Measurements from ENCODE around the gene AKNAD1. TPM values are rescaled to one million over a fixed set of nuclear protein-coding genes. Genes with fewer than 3 reads are reported as not detected.

Gene AKNAD1
- total and polyA plus RNA-seq, 2 experiments from 2014 or later: not detected

DNA sequence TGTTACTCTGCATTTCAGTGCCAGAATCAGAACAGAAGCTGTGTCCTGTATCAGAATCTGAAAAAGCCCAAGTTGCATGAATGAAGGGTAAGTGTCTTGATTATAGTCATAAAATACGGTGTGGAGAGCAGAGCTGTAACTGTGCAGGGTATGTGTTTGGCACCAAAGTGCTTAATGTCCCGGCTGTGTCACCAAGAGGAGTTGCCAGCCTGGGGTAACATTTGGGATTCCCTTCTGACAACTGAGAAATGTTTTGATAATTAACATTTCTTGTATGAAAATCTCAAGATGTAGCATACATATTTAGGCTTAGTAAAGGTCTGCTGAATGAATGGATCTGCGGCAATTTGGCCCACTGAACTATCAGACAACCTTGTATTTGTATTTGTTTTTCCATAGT is 33.3 kb downstream of the AKNAD1 start:
- Histone ChIP-seq H3K4me3 (no peak overlapping the region), H3K27ac (no peak overlapping the region), H3K27me3 (no peaks in the 10 kb centered on the region), H3K36me3 (no peaks in the 10 kb centered on the region), H3K9me3 (ENCODE audit: low read depth) (peaks cover 2% of the 10 kb centered on the region), H3K4me1 (ENCODE audit: low read depth) (peaks cover 4% of the 10 kb centered on the region)
- TF ChIP-seq, protein P1, sequence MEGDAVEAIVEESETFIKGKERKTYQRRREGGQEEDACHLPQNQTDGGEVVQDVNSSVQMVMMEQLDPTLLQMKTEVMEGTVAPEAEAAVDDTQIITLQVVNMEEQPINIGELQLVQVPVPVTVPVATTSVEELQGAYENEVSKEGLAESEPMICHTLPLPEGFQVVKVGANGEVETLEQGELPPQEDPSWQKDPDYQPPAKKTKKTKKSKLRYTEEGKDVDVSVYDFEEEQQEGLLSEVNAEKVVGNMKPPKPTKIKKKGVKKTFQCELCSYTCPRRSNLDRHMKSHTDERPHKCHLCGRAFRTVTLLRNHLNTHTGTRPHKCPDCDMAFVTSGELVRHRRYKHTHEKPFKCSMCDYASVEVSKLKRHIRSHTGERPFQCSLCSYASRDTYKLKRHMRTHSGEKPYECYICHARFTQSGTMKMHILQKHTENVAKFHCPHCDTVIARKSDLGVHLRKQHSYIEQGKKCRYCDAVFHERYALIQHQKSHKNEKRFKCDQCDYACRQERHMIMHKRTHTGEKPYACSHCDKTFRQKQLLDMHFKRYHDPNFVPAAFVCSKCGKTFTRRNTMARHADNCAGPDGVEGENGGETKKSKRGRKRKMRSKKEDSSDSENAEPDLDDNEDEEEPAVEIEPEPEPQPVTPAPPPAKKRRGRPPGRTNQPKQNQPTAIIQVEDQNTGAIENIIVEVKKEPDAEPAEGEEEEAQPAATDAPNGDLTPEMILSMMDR (IDR thresholded peaks at IDR 0.05; ENCODE audit: low read depth, low read length): no peak
- no peak for DNase-seq (ENCODE audit: low read depth in 1 of 2, low spot score in 1 of 2)

DNA sequence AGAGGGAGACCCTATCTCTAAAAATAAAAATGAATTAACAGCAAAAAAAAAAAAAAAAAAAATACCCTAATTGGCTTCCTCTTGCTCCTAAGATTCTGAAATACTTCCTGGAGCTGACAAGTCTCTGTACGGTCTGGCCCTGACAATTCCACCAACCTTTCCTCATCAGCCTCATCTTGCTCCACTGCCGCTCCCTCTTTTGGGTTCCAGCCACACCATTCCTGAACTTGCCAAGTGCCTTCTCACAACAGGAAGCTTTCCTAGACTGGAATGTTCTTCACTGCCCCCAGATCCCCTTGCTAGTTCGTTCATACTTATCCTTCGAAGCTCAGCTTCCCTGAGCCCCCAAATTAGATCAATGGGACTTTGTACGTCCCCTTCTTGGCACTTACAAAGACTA is 37.0 kb downstream of the AKNAD1 start:
- TF ChIP-seq, protein P1 (IDR thresholded peaks at IDR 0.05; ENCODE audit: low read depth, low read length): no peak
- Histone ChIP-seq H3K4me3 (no peak overlapping the region), H3K27me3 (no peaks in the 10 kb centered on the region), H3K9me3 (ENCODE audit: low read depth) (no peaks in the 10 kb centered on the region), H3K27ac (no peak overlapping the region), H3K36me3 (no peaks in the 10 kb centered on the region), H3K4me1 (ENCODE audit: low read depth) (peaks cover 5% of the 10 kb centered on the region)
- DNase-seq (ENCODE audit: low read depth in 1 of 2, low spot score in 1 of 2): peak in 1 of 2 donors; percentile 37

DNA sequence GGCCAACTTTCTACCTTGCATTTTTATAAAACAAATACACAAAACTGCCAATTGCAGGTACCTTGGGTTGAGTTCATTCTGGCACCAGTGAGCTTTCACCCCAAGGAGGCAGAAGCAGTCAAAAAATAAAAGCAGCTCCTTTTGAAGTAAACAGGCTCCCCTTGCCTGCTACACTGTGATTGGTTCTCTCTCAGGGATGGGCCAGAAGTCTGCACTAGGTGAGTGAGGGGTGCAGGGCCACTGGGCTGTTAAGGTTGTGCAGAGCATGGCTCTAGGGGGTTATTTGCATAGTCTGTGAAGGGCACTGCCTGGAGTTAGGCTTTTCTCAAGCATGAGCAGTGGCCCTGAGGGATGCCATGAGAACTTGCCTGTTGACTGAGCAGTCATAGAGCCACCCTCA is 39.1 kb downstream of the AKNAD1 start:
- TF ChIP-seq, protein P1 (IDR thresholded peaks at IDR 0.05; ENCODE audit: low read depth, low read length): no peak
- no peak overlapping the region for H3K4me3 ChIP-seq
- peaks cover 5% of the 10 kb centered on the region for H3K4me1 ChIP-seq (ENCODE audit: low read depth)
- H3K27ac ChIP-seq: no peak overlapping the region
- H3K36me3 ChIP-seq: no peaks in the 10 kb centered on the region
- H3K27me3 ChIP-seq: no peaks in the 10 kb centered on the region
- H3K9me3 ChIP-seq (ENCODE audit: low read depth): no peaks in the 10 kb centered on the region
- DNase-seq (ENCODE audit: low read depth in 1 of 2, low spot score in 1 of 2): no peak

DNA sequence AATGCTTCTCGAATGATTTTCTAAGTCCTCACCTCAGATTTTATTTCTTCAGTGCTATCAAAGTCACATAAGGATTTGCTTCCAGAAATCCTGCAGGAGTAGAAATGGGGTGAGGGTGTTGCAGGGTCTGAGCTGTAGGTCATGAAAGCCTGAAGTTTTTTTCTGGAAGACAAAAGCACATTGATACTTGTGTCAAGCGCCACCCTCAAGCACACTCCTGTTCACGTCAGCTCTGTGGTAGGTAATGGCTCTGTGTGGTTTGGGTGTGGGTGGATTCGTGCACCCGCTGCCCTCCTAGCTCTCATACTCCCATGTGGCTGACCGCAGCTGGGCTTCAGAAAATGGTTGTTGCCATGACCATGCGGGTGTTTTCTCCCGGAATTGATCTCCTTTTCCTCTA is 39.9 kb downstream of the AKNAD1 start:
- Histone ChIP-seq H3K4me3 (no peak overlapping the region), H3K36me3 (no peaks in the 10 kb centered on the region), H3K27ac (no peak overlapping the region), H3K27me3 (no peaks in the 10 kb centered on the region), H3K9me3 (ENCODE audit: low read depth) (no peaks in the 10 kb centered on the region), H3K4me1 (ENCODE audit: low read depth) (peaks cover 5% of the 10 kb centered on the region)
- DNase-seq (ENCODE audit: low read depth in 1 of 2, low spot score in 1 of 2): peak in 1 of 2 donors; percentile 72
- TF ChIP-seq, protein P1 (IDR thresholded peaks at IDR 0.05; ENCODE audit: low read depth, low read length): no peak

DNA sequence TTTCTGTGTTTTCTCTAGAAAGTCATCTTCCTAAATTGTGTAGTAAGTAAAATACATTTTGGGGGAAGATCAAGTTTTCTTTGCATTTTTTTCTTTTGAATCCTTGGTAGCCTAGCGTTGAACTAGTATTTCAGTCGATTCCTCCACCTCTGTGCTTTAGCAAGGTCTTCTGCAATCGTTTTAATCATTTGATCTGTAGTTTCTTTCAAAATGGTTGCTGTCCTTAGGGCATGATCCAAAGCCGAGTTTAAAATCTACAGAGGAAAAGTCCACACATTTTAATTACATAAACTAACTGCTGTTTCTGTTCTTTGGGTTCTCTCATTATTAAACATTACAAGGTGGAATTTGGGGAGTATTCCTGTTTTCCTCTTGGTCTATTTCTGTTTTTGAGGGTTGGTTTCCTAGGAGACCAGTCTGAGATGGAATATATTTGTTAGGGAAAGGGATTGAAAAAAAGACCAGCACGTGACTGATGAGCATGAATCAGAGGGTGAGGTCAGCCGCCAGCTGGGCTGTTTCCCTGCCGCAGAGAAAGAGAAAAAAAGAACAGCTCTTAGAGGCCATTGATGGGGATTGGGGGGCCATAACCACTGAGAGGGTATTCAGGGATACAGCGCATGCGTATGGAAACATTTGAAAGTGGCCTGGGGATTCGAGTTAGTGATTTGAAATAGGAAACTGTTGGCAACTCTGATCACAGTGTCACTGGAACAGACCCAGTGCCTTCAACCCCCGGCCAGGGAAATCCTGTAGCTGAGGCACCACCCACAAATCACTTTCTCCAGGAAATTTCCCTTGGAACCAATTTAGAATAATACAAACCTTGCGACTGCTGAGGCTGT is 40.6 kb downstream of the AKNAD1 start:
- Histone ChIP-seq H3K27me3 (no peaks in the 10 kb centered on the region), H3K4me1 (ENCODE audit: low read depth) (peaks cover 5% of the 10 kb centered on the region), H3K9me3 (ENCODE audit: low read depth) (no peaks in the 10 kb centered on the region), H3K36me3 (no peaks in the 10 kb centered on the region), H3K4me3 (no peak overlapping the region), H3K27ac (no peak overlapping the region)
- TF ChIP-seq, protein P1 (IDR thresholded peaks at IDR 0.05; ENCODE audit: low read depth, low read length): no peak
- peak in 1 of 2 donors; percentile 94 for DNase-seq (ENCODE audit: low read depth in 1 of 2, low spot score in 1 of 2)
